ENCODE measurements around the gene FHIT.

DNA sequence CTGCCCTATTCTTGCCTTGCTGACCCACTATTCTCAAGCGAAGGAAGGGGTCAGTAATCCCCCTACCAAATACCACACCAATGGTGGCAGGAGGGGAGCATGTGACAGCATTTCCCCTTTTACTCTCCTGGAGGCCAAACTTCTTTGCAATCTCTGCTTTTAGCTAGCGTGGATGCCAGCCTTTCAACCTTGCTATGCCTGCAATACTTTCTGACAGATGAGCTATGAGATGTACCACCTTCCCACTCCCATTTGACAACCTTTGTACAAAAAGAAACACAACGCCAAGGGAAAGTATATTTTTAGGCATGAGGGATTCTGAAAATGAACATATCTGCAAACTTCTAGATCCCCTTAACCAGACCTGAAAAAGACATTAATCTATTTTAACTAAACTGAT lies 302.1 kb downstream of the FHIT start:
- TF ChIP-seq POLR2A (IDR thresholded peaks at IDR 0.05) (no peak), CTCF (IDR thresholded peaks at IDR 0.05) (no peak)

Measured in ovary (tissue), 3 donors.